Measurements from ENCODE around the gene GREB1.

The GREB1 gene

DNA sequence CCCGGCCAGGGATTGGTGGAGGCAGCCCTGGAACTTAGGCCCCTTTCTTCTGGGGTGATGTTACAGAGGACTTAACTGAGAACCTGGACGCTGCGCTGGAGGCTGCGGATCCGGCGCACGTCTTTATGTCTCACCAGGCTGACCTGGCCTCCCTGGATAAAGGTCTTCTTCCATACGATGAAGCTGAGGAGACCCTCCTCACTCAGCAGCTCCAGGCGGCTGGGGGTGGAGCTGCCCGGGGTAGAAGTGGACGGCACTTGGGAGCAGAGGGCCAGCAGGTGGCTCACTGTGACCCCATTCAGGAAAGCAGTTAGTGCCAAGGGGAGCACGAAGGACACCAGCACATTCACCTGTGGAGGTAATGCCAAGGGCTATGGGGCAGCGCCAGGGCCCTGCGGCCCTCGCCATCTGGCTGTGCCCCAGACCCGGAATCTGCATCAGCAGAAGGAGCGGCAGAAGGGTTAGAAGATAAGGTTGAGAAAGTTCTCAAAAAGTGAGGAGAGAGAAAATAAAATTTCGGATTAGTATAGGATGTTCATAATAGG is 128.1 kb downstream of the GREB1 start:
- no peaks in the 10 kb centered on the region for H3K4me1 ChIP-seq (ENCODE audit: control insufficient read depth, insufficient read depth, low read length)

DNA sequence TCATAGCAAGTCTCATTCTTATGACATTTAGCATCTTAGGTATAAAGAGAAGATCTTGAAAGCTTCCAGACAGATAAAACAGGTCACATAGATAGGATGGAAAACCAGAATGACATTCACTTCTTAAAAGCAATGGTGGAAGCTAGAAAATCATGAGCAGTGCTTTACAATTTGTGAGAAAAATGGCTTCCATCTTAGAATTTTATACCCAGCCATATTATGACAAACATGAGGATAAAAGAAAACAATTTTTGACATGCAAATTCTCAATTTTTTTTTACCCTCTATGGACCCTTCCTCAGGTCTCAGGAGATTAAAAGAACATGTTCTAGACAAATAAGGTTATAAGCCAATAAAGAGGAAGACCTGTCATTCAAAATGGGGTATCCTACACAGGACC is 129.0 kb downstream of the GREB1 start:
- no peak for DNase-seq (ENCODE audit: low read depth)
- Histone ChIP-seq H3K27me3 (replicated peaks; ENCODE audit: control insufficient read depth, insufficient read depth, low read length) (peaks cover 54% of the 10 kb centered on the region), H3K9me3 (ENCODE audit: control insufficient read depth, low read length) (peaks cover 19% of the 10 kb centered on the region), H3K36me3 (ENCODE audit: control insufficient read depth, insufficient read depth, low read length, severe bottlenecking) (no peaks in the 10 kb centered on the region), H3K4me1 (ENCODE audit: control insufficient read depth, insufficient read depth, low read length) (no peaks in the 10 kb centered on the region), H3K4me3 (ENCODE audit: low read length) (no peak overlapping the region), H3K9ac (ENCODE audit: low read length) (no peak overlapping the region)

More for the DNA sequence above, 128.1 kb downstream of the GREB1 start:
- Histone ChIP-seq H3K9ac (ENCODE audit: low read length) (no peak overlapping the region), H3K9me3 (ENCODE audit: control insufficient read depth, low read length) (peaks cover 19% of the 10 kb centered on the region), H3K4me3 (ENCODE audit: low read length) (no peak overlapping the region), H3K27me3 (replicated peaks; ENCODE audit: control insufficient read depth, insufficient read depth, low read length) (peaks cover 57% of the 10 kb centered on the region), H3K36me3 (ENCODE audit: control insufficient read depth, insufficient read depth, low read length, severe bottlenecking) (no peaks in the 10 kb centered on the region)
- DNase-seq (ENCODE audit: low read depth) = no peak

DNA sequence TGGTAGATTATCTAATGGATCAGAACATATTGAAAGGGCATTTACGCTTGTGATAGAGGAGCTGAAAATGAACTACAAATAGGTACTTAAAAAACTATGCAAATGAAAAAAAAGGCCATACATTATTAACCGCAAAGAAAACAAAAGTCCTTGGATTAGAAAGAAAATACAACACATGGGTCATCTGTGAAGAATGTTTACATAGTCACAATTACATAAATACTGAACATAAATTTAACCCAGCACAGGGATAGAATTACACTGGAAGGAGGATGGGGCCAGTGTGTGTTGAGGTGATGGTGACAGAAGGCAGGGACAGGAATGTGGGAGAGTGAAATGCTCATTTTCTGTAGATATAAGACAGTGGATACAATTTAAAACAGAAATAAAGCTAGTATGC is 129.6 kb downstream of the GREB1 start:
- DNase-seq (ENCODE audit: low read depth) = peak; percentile 20
- Histone ChIP-seq H3K9ac (ENCODE audit: low read length) (no peak overlapping the region), H3K36me3 (ENCODE audit: control insufficient read depth, insufficient read depth, low read length, severe bottlenecking) (no peaks in the 10 kb centered on the region), H3K27me3 (replicated peaks; ENCODE audit: control insufficient read depth, insufficient read depth, low read length) (peaks cover 54% of the 10 kb centered on the region), H3K4me3 (ENCODE audit: low read length) (no peak overlapping the region), H3K4me1 (ENCODE audit: control insufficient read depth, insufficient read depth, low read length) (no peaks in the 10 kb centered on the region), H3K9me3 (ENCODE audit: control insufficient read depth, low read length) (peaks cover 19% of the 10 kb centered on the region)

DNA sequence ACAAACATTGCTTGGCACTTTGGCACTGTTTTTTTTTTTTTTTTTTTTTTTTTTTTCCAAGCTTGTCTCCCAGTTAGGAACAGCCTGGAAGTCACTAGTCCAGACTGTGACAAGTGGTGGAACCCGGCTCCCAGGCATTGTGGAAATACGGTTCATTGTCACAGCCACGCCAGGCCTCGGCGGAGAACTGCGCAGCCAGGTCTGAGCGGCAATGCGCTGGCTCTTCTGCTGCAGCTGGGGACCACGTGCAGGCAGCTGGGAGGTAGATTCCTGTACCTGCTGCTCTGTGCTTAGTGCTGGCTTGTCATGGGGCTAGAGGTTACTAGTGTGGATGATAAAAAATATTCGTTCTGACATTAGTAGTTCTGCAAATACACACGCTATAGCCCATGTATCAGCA is 131.2 kb downstream of the GREB1 start:
- Histone ChIP-seq H3K9ac (ENCODE audit: low read length) (no peak overlapping the region), H3K36me3 (ENCODE audit: control insufficient read depth, insufficient read depth, low read length, severe bottlenecking) (no peaks in the 10 kb centered on the region), H3K27me3 (replicated peaks; ENCODE audit: control insufficient read depth, insufficient read depth, low read length) (peaks cover 49% of the 10 kb centered on the region), H3K4me3 (ENCODE audit: low read length) (no peak overlapping the region), H3K9me3 (ENCODE audit: control insufficient read depth, low read length) (peaks cover 14% of the 10 kb centered on the region), H3K4me1 (ENCODE audit: control insufficient read depth, insufficient read depth, low read length) (peaks cover 6% of the 10 kb centered on the region)
- DNase-seq (ENCODE audit: low read depth) = no peak

DNA sequence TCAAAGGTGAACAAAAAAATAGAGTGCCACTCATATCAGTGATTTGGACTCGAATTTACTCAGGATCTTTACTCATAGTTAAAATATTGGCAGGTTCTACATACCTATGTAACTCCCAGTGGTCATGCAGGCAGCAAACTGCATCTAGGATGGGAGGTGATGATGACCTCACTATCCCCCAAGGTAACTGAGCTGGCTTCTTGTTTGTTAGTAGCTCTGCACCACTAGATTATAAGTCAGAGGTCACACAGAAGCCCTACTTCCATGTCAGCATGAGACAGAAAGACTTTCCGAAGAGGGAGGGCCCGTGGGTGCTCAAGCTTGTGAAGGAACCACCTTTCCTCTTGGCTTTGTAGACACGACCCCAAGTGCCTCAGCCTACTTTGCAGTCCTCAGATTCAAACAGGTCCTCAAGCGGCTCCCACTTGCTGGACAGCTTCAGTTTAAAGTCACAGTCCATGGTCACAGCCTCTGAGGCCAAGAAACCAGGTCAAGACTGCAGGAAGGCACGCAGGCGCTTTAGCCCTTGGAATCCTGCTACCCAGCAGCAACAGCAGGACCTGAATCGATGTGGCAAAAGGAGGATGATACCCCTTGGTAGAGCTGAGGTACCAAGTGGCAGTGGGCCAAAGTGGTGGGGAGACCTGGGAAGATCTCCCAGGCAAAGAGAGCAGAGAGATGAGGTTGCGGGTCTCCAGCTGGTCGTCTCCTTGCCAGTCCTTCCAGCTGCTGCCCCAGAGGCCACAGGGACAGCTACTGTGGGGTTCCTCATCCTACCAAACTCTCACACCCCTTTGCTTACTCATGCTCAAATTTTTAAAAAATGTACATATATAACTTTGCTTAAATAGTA is 131.9 kb downstream of the GREB1 start:
- Histone ChIP-seq H3K9ac (ENCODE audit: low read length) (no peak overlapping the region), H3K9me3 (ENCODE audit: control insufficient read depth, low read length) (peaks cover 12% of the 10 kb centered on the region), H3K36me3 (ENCODE audit: control insufficient read depth, insufficient read depth, low read length, severe bottlenecking) (no peaks in the 10 kb centered on the region), H3K4me1 (ENCODE audit: control insufficient read depth, insufficient read depth, low read length) (peaks cover 8% of the 10 kb centered on the region), H3K4me3 (ENCODE audit: low read length) (no peak overlapping the region), H3K27me3 (replicated peaks; ENCODE audit: control insufficient read depth, insufficient read depth, low read length) (peaks cover 52% of the 10 kb centered on the region)
- no peak for DNase-seq (ENCODE audit: low read depth)

DNA sequence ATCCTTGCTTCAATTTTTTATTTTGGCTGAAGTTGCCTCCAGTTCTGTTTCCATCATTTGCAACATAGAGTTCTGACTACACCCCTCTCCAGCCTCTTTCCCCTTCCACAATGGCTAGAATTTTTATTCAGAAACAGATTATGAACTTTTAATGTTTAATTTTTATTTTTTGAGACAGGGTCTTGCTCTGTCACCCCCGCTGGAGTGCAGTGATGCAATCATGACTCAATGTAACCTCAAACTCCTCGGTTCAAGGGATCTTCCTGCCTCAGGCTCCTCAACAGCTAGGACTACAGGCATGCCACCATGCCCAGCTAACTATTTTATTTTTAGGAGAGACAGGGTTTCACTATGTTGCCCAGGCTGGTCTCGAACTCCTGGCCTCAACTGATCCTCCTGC is 133.3 kb downstream of the GREB1 start:
- H3K27me3 ChIP-seq (replicated peaks; ENCODE audit: control insufficient read depth, insufficient read depth, low read length) = peaks cover 49% of the 10 kb centered on the region
- H3K36me3 ChIP-seq (ENCODE audit: control insufficient read depth, insufficient read depth, low read length, severe bottlenecking) = no peaks in the 10 kb centered on the region
- no peak for DNase-seq (ENCODE audit: low read depth)
- no peak overlapping the region for H3K4me3 ChIP-seq (ENCODE audit: low read length)
- peaks cover 12% of the 10 kb centered on the region for H3K9me3 ChIP-seq (ENCODE audit: control insufficient read depth, low read length)
- no peak overlapping the region for H3K9ac ChIP-seq (ENCODE audit: low read length)
- H3K4me1 ChIP-seq (ENCODE audit: control insufficient read depth, insufficient read depth, low read length) = peaks cover 8% of the 10 kb centered on the region

DNA sequence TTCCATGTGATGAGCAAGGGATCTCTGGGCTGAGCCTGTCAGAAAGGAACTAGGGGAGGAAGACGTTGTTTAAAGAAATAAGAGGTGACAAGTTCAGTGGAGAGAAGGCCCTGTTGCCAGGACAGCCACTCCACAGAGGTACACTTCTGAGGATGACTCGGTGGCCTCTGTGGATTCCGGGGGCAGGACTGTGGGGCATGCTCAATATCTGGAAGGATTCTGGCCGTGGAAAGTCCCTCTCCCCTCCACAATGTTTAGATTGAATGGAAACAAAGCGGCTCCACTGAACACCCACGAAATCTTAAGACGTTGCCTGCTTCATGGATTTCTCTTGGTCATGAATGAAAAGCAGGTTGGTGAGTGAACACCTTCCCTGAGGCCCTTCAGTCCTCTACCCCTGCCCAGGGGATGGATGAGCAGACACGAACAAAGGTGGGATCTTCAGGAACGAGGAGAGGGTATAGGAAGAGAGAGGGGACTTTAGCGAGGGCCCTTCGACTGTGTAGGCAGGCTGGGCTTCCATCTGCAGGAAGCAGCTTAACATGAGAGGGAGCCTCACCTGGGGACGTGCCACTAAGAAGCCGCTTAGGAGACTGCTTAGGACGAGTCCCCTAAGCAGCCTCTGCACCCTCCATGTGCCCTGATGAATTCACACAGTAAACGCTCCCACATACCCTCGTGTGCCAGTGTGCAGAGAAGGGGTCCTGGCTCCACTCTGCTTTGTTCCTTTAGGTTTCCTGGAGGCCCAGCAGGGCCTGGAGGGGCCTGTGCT is 134.2 kb downstream of the GREB1 start:
- H3K4me3 ChIP-seq (ENCODE audit: low read length) = no peak overlapping the region
- no peak overlapping the region for H3K9ac ChIP-seq (ENCODE audit: low read length)
- no peaks in the 10 kb centered on the region for H3K36me3 ChIP-seq (ENCODE audit: control insufficient read depth, insufficient read depth, low read length, severe bottlenecking)
- H3K27me3 ChIP-seq (replicated peaks; ENCODE audit: control insufficient read depth, insufficient read depth, low read length) = peaks cover 49% of the 10 kb centered on the region
- peaks cover 8% of the 10 kb centered on the region for H3K4me1 ChIP-seq (ENCODE audit: control insufficient read depth, insufficient read depth, low read length)
- DNase-seq (ENCODE audit: low read depth) = no peak
- peaks cover 8% of the 10 kb centered on the region for H3K9me3 ChIP-seq (ENCODE audit: control insufficient read depth, low read length)

DNA sequence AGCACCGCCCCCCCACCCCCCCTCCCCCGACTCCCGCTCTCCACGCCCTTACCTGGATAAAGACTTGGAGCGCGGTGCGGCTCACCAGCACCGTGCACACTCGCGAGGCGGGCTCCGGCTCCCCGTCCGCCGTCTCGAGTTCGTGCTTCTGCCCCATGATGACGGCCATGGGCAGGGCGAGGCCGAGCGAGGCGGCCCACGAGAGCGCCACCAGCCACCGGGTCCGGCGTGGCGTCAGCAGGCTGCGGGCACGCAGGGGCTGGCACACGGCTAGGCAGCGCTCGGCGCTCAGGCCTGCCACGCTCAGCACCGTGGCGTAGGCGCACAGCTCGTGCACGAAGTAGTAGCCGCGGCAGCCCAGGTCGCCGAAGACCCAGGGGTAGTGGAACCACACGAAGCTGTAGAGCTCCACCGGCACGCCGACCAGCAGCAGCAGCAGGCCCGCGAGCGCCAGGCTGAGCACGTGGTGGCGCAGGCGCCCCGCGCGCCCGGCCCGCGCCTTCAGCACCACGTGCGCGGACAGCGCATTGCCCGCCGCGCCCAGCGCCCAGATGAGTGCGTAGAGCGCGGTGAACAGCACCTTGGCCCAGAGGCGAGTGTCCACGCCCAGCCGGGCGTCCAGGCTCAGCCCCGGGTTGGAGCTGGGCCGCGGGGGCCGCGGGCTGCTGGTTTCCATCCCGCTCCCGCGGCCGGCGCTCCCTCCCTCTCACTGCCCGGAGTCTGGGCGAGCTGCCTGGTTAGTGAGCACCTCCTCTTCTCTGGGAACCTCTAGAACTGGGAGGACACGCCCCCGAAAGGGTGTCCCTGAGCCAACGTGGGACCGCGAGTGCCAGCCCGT is 135.8 kb downstream of the GREB1 start, which contains the start of gene NTSR2:
NTSR2 (minus strand) TSS at position 742 of the 838 bp plus-strand sequence; CDS start at position 676, 66 bp downstream.
- H3K36me3 ChIP-seq (ENCODE audit: control insufficient read depth, insufficient read depth, low read length, severe bottlenecking) = no peaks in the 10 kb centered on the region
- H3K4me1 ChIP-seq (ENCODE audit: control insufficient read depth, insufficient read depth, low read length) = peaks cover 8% of the 10 kb centered on the region
- peaks cover 40% of the 10 kb centered on the region for H3K27me3 ChIP-seq (replicated peaks; ENCODE audit: control insufficient read depth, insufficient read depth, low read length)
- DNase-seq (ENCODE audit: low read depth) = peak; percentile 40
- H3K4me3 ChIP-seq (ENCODE audit: low read length) = no peak within 1 kb of the TSS
- no peak within 1 kb of the TSS for H3K9ac ChIP-seq (ENCODE audit: low read length)
- H3K9me3 ChIP-seq (ENCODE audit: control insufficient read depth, low read length) = no peaks in the 10 kb centered on the region

DNA sequence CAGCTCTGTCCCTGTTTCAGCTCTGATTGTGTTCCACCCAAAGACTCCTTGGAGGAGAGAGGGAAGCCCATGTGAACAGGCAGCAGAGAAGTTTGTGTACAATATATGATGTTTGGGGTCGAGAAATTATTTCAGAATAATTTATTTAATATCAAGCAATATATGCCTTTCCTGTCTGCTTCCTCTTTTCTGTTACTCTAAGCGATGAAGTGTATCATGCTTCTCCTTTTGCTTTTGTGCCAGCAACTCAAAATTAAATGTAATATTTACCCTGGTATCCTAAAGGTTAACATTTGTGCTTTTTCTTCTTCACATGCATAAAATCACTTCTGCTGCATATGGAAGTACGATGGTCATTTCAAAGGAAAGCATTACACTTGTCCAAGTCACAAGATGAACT is 138.6 kb downstream of the GREB1 start:
- H3K4me1 ChIP-seq (ENCODE audit: control insufficient read depth, insufficient read depth, low read length) = peaks cover 8% of the 10 kb centered on the region
- peaks cover 56% of the 10 kb centered on the region for H3K27me3 ChIP-seq (replicated peaks; ENCODE audit: control insufficient read depth, insufficient read depth, low read length)
- DNase-seq (ENCODE audit: low read depth) = no peak
- H3K9ac ChIP-seq (ENCODE audit: low read length) = no peak overlapping the region
- no peaks in the 10 kb centered on the region for H3K36me3 ChIP-seq (ENCODE audit: control insufficient read depth, insufficient read depth, low read length, severe bottlenecking)
- H3K9me3 ChIP-seq (ENCODE audit: control insufficient read depth, low read length) = peaks cover 6% of the 10 kb centered on the region
- H3K4me3 ChIP-seq (ENCODE audit: low read length) = no peak overlapping the region

DNA sequence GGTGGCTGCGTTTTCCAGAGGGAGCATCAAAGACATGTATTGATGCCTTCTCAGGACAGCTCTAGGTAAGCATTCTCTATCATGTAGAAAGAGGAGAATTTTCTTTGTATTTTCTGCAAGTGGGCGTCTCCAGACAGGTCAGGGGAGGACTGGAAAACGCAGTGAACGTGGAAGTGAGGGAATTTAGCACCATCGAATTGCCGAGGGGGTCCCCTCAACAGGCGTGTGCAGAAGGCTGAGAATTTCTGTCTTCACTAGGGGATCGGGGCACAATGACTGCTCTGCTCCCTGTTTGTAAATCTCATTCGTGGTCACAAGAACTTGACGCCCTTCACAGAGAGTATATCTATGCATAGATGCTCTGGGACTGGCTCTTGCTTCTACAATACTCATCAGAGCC is 141.1 kb downstream of the GREB1 start:
- no peaks in the 10 kb centered on the region for H3K36me3 ChIP-seq (ENCODE audit: control insufficient read depth, insufficient read depth, low read length, severe bottlenecking)
- no peak for DNase-seq (ENCODE audit: low read depth)
- H3K4me1 ChIP-seq (ENCODE audit: control insufficient read depth, insufficient read depth, low read length) = peaks cover 7% of the 10 kb centered on the region
- peaks cover 6% of the 10 kb centered on the region for H3K9me3 ChIP-seq (ENCODE audit: control insufficient read depth, low read length)
- no peak overlapping the region for H3K4me3 ChIP-seq (ENCODE audit: low read length)
- H3K27me3 ChIP-seq (replicated peaks; ENCODE audit: control insufficient read depth, insufficient read depth, low read length) = peaks cover 63% of the 10 kb centered on the region
- no peak overlapping the region for H3K9ac ChIP-seq (ENCODE audit: low read length)

Measured in adipocyte (in vitro differentiated cells).